H1 (cell line): ENCODE results near the gene USP7. TPM values are rescaled to one million over a fixed set of nuclear protein-coding genes. Genes with fewer than 3 reads are reported as not detected.

ENCODE experiments used
- POU5F1 ChIP-seq: IDR thresholded peaks from 2 replicates; pipeline ENCODE4 v1.6.1; 2011; ENCODE audit warnings: low read depth, mild to moderate bottlenecking, low read length, moderate library complexity
- RAD21 ChIP-seq, 2 experiments: IDR thresholded peaks in 1 of 2; conservative IDR thresholded peaks in 1 of 2; 2 replicates each; pipeline ENCODE4 v1.6.1; 2011; ENCODE audit warnings: low read depth in 2 of 2, low read length in 2 of 2, improper control_type of control experiment in 1 of 2, inconsistent platforms in 1 of 2, mild to moderate bottlenecking in 1 of 2, moderate library complexity in 1 of 2
- SUZ12 ChIP-seq: fragments of 200-600 bp; sonication (generic); IDR thresholded peaks from 2 replicates; pipeline ENCODE4 v1.6.1; 2012; ENCODE audit warnings: mild to moderate bottlenecking, inconsistent platforms, low read length, moderate library complexity, mixed read lengths
- TEAD4 ChIP-seq: IDR thresholded peaks from 2 replicates; pipeline ENCODE4 v1.6.1; 2012; ENCODE audit warnings: low read depth, low read length, inconsistent platforms, mixed read lengths
- polyA plus RNA-seq, 7 experiments: library from polyadenylated mRNA; depleted of rRNA in 3 of 7; stranded (reverse) in 5 of 7; unstranded in 2 of 7; fragments of >200 nt in 5 of 7; fragments of 200-250 nt in 2 of 7; gene quantifications; 1 replicate in 5 of 7; 2 replicates in 1 of 7; 4 replicates in 1 of 7; pipeline versions ENCODE4 v1.2.1 to v1.2.3, GENCODE V29; 2011 to 2013; ENCODE audit warnings: missing spikeins in 2 of 7, mixed read lengths in 2 of 7
- total RNA-seq: library from RNA; stranded (reverse); fragmentation: NEBNext Ultra II Directional; extraction: Animal tissue kit (Norgen Biotek cat#: 25700); gene quantifications from 2 replicates; pipeline ENCODE4 v1.2.1, GENCODE V29; 2021
- TF ChIP-seq, protein P1 (sequence below): IDR thresholded peaks from 2 replicates; pipeline ENCODE4 v1.6.1; 2012; ENCODE audit warnings: low read length, inconsistent platforms

USP7 gene
- total and polyA plus RNA-seq, 2 of the 8 experiments (the other 6 are each of a cell fraction or from before 2014, with no cell fraction given), result 21.3 to 211 TPM

GRCh38 chr16:8989099-8989878 lies 25.6 kb upstream of the USP7 start (continued):
- TF ChIP-seq RAD21 (IDR thresholded peaks at IDR 0.05 in 1 of 2, conservative IDR thresholded peaks at IDR 0.05 in 1 of 2; ENCODE audit: low read depth in 2 of 2, low read length in 2 of 2), result no peak
- TF ChIP-seq SUZ12, result no peak
- TF ChIP-seq, protein P1, sequence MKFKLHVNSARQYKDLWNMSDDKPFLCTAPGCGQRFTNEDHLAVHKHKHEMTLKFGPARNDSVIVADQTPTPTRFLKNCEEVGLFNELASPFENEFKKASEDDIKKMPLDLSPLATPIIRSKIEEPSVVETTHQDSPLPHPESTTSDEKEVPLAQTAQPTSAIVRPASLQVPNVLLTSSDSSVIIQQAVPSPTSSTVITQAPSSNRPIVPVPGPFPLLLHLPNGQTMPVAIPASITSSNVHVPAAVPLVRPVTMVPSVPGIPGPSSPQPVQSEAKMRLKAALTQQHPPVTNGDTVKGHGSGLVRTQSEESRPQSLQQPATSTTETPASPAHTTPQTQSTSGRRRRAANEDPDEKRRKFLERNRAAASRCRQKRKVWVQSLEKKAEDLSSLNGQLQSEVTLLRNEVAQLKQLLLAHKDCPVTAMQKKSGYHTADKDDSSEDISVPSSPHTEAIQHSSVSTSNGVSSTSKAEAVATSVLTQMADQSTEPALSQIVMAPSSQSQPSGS, result no peak
- no peak for TF ChIP-seq TEAD4
- TF ChIP-seq POU5F1, result no peak
- TF ChIP-seq, all 59 proteins: peak for 0
